DMS114 treated with DMSO at 0.1 percent for 48 hours (cell line): Measurements from ENCODE around the gene GSDME.
A peak's percentile ranks its signal among the peaks of the same experiment; 100 is the strongest.

Source experiments
- DNase-seq: peaks from one replicate; lab custom pipeline; 2025; ENCODE audit not compliant: unreplicated experiment; lab: John Stamatoyannopoulos, UW

GSDME gene

DNA sequence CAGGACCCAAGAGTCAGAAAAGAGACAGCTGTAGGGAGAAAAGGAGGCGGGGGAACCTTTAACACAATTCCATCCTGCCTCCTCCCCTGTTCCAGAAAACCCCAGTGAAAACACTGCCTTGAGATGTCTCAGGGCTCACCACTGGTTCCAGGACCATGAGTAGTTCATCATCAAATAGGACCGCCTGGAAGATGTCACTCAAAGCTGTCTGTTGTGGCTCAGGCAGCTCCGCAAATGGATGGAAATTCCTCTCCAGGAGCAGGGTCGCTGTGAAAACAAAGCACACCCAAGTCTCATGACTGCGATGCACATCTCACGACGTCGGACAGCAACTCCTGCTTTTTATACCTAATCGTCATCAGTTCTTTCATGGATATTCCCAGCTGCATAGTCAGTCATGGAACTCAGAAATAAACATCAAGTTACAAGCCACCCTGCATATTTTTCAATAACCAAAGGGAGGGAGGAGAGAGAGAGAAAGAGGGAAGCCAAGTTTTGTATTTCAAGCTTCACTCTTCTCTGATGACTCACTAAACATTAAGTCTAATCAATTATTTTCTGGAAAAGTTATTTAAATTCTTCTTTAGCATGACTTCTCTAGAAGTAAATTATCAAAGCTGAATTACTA, 49.2 kb downstream of the GSDME start:
- DNase-seq: no peak

DNA sequence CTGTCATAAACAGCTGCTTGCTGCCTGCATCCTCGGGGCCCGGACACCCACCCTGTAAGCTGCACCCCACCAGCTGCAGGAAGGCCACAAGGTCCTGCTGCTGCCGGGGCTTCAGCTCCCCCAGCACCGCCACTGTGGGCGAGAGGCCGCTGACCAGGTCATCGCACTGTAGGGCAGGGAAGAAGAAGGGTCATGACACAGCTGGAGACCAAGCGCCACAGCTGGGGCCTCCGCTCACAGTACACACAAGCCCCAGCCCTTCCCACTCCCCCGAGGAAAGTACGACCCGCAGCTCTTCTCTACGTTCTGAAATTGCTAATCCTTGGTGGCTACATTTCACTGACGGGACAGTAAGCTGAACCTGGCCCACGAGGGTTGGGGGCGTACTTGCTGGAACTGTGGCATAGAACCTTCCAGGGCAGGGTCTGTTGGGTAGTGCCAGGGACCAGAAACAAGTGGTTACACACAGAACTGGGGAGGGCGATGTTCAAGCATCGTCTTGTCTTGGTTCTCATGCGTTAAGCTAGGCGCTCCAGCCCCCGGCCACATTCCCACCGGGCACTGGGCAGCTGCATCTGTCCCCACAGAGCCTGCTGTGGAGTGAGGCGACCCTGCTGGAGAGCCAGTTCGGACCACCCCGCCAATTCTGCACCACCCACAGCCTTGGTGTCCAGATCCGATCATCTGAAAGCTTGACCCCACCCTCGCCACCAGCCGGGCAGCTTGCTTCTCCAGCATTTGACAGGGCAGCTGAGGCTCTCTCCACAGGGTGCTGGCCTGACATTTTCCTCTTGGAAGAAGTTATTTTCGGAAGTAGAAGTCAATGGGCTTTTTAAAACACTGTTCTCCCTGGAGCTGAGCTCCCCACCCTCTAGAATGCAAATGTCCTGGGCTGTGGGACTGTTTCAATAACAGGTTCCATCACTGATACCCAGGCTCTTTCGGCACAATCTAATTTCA, 50.8 kb downstream of the GSDME start:
- DNase-seq: no peak

DNA sequence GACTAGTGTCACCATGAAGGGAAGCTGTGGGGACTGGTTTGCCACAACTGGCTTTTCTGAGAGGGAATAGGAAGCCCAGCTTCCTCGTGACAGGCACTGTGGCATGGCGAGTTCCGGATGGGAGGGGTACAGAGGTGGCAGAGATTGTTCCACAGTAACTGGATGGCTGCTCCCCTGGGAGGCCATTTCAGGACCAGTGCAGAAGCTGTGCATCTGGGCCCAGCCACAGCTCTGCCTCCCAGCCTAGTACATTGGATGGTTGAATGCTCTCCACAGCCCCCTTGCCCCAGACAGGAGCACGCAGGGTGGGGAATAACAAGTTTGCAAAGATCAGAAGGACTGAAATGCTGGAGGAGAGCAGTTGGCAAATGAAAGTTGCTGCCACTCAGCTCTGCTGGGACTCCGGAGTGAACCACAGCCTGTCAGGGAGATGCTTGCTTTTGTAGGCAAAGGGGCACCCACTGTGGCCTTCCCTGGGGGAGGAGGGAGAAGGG, 51.8 kb downstream of the GSDME start:
- DNase-seq: no peak

DNA sequence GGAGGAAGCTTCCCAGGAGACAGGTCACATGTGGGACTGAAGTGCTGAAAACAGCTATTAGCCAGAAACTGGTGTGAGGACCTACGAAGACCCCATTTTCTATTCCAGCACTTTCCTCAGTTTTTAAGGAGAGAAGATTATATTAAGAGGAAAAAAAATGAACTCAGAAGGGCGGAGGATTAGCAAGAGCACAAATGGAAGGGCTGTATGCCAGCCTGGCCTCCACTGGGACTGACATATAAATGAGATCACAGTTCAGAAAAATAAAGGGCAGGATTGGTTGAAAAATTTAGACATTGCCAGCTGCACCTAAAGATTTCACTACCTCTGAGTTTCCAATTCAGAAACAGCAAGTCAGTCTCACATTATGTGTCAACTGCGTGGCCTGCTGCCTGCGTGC, 53.0 kb downstream of the GSDME start:
- no peak for DNase-seq

DNA sequence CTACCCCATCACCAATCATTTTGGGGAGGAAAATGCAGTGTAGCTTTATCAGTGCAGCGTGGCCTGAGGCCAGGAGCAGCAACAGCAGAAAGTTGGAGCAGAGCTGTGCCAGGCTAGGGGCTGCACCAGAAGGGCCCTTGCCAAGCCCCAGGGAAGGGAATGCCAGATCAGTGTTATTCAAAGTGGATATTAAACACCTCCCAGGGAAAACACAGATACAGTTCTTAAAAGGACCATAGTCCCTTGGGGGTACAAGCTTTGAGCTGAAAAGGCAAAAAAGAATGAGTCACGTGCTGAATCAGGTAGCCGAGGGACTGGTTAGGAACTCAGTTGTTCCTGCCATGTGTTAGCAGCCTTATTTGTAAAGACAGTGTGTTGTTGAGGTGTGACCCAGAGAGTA, 54.0 kb downstream of the GSDME start:
- DNase-seq: no peak

DNA sequence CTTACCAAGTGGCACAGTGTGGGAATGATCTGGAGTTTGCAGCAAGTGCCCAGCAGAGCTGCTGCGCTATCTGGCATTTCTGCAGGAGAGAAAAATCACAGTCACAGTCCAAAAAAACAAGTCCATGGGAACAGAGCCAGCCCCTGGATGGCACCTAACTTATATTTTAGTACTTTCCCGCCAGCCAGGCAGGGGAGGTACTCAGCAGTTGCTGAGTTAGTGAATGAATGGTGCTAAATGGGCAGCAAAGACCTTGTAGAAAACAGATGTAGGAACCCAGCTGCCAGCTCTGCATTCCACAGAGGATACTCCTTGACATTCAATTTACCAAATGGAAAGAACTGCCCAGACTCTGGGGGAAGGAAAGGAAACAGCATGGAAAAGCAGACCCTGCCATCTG, 54.5 kb downstream of the GSDME start:
- DNase-seq: no peak

DNA sequence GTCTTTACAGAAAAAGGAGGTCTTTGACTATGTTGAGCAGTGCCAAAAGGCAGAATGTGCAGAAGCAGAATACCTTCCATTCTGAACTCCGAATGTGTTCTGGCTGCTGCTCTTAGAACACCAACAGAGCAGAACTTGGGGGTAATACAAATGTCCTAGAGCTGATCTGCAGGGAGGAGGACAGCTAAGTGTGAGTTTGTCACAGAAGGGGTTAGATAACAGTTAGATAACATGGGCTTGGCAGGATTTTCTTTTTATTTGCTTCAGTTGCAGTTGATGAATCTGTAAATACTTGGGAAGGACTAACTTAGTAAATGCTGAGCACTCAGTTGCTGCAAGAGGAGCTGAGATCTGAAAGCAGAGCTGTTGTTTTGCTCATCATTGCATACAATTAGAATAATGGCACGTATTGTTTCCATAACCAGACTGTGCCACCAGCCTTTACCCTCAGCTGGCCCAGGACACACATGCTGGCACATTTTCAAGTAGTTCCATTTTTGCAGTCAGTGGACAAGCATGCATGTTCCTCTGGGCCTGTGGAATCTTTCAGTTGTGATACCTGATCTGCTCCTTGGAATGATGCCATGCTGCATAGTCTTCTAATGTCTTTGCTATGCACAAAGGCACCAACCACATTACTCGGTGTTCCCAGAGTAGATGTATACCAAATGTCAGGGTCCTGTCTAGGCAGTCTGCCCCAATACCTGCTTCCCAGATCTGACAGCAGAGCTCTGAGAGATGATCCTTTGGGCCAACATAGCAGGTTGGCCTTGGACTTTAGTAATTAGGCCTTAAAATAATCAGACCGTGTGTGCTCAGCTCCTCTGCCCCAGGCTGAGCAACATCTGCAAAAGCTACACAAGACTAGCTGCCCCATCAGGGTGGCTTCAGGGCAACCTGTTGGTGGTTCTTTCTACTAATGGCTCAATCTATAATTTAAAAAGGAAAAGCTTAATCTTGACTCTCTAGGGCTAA, 55.7 kb downstream of the GSDME start:
- DNase-seq: no peak

DNA sequence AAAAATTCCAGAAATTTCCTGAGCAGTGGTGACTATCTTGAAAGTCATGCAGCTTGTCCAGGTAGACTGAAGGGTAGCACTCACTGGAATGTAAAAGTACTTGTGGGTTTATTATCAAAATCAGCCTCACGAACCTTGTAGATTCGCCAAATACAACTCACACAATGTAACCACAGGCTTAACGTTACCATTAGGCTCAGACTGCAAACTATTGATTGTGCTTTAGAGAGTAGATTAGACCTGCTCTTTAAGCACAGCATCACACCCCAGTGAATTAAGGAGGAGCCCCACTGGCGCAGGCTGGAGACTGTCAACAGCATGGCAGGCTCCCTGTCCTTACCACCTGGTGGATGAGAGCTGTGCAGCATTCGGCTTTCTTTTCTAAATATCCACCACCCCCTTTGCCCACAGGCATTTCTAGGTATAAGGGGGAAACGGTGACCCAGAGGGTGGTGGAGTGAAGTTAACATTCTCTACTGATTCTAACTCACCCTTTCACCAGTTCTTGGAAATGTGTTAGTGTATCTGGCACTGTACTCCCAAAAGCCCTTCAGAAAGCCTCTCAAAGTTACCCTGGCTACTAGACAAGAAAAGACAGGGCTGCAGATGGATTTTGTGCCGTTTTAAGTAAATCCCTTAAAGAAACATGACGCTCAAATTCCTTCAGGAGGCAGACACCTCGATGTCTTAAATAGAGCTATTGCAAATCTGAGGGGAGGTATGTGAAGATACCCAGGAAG, 56.6 kb downstream of the GSDME start:
- DNase-seq: no peak

DNA sequence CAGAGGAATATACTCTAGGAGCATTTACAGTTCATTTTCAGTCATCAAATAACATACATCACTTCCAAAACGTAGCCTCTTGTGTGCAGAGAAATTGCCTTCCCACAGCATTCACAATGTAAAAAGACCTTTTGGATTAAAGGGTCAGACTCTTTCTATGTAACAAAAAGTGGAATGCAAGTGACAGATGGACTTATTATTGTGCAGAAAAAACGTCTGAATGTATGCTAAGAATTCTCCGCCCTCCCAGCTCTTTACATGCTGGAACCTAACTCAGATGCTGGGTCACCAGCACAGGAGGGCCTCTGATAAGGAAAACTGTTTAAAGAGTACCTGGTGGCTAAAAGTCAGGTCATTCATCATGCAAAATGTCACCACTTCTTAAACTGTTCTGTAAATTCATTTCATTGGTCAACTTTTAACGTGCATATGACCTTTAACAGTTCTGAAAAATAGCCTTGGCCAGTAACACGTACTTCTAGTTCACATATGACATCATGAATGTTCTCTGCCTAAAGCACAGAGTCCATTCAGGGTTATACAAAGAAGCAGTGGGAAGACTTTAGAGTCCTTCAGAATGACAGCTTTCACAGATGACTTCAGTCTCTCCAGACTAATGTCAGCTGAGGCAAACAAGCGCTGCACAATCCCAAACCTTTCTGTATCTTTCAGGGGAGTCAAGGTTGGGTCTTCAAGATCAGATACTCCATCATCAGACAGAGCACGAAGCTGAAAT, 58.6 kb downstream of the GSDME start:
- DNase-seq: no peak

DNA sequence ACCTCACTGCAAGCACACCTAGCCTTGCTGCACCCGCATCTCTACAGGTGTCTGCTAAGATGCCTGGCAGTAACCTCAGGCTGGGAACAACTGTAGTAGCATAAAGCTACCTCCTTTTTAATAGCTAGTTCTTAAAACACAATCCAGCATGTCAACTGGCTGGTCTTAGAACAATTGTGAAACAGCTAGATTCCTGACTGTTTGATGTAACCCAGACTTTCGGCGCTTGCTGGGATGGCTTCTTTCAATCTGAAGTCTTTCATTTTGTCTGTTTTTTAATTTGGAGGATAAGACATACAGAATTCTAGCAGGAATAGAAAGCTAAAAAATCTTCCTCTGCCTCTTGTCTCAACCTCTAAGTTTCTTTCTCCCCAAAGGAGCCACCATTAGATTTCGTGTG, 59.8 kb downstream of the GSDME start:
- DNase-seq: no peak

DNA sequence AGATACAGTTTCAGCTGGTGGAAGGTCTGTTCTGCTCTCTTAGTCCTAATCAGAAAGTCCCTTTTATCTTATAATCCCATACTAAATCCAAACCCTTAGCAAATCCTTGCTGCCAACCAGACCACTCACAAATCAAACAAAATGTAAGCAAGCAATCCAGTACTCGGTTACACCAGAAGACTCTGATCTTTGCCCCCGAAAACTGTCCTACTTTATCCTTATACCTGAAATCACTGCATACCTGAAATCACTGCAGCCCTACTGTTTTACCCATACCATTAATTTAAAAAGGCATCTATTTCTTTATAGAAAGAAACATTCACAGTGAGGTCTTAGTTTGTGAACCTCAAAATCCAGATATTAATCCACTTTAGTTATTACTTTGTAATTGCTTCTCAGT, 64.7 kb downstream of the GSDME start:
- DNase-seq: no peak

DNA sequence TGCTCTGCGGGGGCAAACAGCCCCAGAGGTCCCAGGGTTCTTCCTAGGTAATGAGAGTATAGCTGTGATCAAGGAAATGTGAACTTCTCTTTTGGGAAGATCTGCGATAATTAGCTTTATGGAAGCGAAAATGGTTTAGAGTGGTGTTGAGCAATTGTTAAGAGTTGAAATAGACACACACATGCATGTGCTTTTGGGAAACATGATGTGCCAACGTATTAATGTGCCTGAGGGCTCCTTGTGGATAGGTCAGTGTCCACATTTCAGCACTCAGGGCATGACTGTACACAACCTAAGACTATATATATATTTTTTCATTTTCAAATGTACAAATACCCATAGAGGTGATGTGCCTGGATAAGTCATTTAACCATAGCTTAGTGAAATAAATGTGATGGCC, 67.0 kb downstream of the GSDME start:
- no peak for DNase-seq

DNA sequence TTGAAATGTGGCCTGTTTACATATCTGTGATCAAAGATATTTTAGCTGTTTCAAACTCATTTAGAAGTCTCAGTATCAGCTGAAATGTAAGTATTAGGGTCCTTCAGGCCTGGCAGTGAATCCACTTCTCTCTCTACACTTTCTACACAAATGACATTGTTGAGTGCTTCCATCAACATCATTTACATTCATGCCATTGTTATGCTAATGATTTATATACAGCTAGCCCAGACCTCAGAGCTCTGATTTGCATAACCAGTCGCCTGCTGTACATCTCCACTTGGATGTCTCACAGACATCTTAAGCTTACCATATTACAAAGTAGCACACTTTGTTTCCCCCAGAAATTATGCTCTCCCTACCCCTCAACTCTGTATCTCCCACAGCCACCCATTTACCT, 71.6 kb downstream of the GSDME start:
- DNase-seq: no peak

DNA sequence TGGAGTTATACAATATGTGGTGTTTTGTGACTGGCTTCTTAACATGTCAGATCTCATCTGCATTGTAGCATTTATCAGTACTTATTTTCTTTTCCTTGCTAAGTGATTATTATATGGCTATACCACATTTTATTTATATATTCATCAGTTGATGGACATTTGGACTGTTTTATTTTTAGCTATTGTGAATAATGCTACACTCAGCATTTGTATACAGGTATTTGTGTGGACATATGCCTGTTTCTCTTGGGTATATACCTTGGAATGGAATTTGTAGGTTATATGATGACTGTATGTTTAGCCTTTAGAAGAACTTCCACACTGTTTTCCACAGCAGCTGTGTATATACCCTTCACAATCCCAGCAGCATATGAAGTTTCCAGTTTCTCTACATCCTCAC, 86.5 kb downstream of the GSDME start:
- no peak for DNase-seq

DNA sequence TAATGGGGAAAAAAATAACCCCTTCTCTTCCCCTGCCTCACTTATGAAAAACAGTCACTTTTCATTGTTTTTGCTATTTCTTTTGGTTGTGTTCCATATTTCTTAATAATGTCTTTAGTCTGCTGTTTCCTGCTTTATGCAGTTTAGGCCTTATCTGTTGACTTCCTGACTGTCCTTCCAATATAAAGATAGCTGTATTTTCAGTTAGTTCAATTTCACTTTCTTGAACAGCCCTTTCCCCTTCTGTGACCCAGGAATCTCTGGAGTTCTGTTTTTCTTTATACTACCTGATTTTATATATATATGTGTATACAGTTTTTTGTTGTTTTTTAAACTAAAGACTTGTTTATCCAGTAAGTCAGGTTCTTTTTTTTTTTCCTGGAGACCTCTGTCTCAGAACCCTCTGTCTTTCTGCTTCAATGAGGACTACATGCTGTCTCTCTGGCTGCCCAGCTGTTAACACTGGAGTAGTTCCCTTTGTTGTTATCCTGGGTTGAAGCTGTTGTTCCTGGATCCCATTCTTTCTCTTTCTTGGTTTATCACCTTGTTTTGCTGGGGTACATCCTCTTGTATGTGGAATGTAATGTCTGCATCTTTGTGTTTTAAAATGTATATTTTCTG, 87.2 kb downstream of the GSDME start:
- no peak for DNase-seq

DNA sequence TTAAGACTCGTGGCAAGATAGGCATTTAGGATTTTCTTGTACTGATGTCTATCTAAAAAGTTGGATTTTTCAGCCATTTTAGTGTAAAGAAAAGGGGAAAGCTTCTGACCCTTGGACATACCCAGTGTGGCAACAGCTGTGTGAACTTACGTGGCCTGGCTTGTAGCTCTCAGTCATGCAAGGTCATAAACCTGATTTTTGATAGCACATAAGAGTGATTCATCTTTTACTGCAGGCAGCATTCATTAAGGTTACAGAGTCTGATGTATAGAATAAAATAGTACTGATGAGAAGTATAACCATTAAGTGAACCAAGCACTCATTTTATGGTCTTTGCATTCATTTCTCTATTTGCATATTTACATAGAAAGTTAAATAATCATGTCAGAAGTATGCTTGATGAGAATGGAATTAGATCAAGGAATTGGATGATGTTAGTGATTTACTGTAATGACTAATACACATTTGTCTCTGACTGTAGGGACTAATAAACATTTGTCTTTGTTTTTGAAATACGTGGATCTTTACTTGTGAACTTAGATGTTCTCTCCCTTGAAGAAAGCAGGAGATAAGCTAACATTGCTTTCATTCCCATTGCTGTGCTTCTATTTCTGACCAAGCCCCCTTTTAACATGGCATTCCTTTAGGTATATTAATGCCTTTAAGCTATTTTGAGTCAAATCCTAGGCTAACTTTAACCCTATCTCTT, 88.2 kb downstream of the GSDME start:
- no peak for DNase-seq

DNA sequence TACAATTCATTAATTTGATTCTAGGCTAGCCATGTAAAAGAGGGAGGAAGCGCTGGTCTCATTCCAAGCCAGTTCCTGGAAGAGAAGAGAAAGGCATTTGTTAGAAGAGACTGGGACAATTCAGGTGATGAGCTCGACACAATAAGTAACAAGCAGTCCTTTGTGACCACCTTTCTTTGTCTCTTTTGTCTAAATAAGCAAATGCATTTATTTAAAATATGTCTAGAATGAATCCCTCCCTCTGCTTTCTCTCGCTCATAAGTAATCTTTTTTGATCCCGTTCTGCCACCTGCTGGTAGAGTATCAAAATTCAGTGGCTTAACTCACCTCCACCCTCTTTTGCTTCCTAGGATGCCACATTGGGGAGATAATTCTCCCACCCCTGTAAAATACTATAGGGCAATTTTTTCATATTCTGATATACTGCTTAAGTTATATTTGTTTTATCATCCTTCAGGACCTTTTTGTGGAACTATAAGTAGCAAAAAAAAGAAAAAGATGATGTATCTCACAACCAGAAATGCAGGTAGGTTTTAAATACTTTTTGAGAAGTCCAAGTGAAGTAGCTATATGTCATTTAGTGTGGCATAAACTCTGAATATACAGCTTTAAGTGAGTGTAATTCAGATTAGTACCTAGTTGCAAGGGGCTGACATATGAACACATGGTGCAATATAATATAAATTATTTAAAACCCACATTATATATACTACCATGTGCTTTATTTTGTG, 91.5 kb downstream of the GSDME start:
- DNase-seq: peak; percentile 39

DNA sequence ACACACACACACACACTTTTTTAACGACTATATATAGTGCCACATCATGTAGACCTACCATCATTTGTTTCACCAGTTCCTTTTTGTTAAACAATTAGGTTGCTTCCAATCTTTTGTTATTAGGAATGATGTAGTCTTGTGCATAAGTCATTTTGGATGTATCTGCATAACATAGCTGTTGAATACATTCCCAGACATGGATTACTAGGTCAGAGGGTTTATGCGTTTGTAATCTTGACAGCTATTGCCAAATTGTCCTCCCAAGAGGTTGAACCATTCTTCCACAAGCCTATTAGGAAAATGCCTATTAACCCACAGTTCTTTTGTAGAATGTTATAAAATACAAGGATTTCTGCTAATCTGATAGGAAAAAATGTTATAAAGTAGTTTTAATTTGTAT, 96.7 kb downstream of the GSDME start:
- no peak for DNase-seq
